ENCODE results near the gene CKMT2. TPM values are rescaled to one million over a fixed set of nuclear protein-coding genes. Genes with fewer than 3 reads are reported as not detected.

The CKMT2 gene
- total RNA-seq, 1 experiment from 2014 or later: not detected

DNA sequence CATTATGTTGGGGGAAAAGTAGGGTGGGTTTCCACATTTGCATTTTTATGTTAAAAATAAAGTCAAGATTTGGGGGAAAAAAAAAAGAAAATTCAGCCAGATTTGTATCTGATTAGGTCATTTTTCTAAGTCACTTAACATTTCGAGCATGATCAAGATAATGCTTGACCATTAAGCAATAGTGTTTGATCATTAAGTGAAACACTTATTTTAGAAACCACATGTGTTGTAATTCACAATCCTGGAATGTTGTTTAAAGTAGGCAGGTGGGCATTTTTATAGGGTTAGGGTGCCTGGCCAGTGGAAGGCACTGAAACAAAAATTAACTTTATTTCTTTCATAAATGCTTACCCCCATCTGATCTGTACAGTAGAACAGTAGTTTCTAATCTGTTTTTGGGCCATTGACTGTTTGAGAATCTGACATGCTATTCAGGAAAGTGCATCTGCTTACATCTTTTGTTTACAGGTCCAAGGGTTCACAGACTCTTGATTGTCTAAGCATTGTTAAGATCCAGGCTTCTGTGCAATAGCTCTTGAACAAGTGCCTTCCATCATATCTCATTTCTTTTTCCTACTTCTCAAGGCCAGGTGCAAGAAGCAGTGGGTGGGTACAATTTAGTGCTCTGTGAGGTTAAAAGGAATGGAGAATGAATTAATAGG lies 77.4 kb downstream of the CKMT2 start:
- DNase-seq: peak in 1 of 2 experiments; percentile 31
- Mint-ChIP-seq H3K4me1 (ENCODE audit: low read depth, unreplicated experiment) (no peaks in the 10 kb centered on the region), H3K36me3 (ENCODE audit: insufficient read depth, unreplicated experiment) (peaks cover 40% of the 10 kb centered on the region), H3K27me3 (ENCODE audit: insufficient read depth, unreplicated experiment) (no peaks in the 10 kb centered on the region), H3K27ac (ENCODE audit: unreplicated experiment) (no peak overlapping the region), H3K4me3 (ENCODE audit: unreplicated experiment) (no peak overlapping the region), H3K9me3 (ENCODE audit: unreplicated experiment) (no peaks in the 10 kb centered on the region)
- TF ChIP-seq, protein P1, sequence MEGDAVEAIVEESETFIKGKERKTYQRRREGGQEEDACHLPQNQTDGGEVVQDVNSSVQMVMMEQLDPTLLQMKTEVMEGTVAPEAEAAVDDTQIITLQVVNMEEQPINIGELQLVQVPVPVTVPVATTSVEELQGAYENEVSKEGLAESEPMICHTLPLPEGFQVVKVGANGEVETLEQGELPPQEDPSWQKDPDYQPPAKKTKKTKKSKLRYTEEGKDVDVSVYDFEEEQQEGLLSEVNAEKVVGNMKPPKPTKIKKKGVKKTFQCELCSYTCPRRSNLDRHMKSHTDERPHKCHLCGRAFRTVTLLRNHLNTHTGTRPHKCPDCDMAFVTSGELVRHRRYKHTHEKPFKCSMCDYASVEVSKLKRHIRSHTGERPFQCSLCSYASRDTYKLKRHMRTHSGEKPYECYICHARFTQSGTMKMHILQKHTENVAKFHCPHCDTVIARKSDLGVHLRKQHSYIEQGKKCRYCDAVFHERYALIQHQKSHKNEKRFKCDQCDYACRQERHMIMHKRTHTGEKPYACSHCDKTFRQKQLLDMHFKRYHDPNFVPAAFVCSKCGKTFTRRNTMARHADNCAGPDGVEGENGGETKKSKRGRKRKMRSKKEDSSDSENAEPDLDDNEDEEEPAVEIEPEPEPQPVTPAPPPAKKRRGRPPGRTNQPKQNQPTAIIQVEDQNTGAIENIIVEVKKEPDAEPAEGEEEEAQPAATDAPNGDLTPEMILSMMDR (IDR thresholded peaks at IDR 0.05; ENCODE audit: insufficient read depth in 1 of 2, low read depth in 1 of 2, low read length in 1 of 2, severe bottlenecking in 1 of 2, unreplicated experiment in 1 of 2): no peak
- CTCF ChIA-PET: interaction anchor here (0.7 kb wide), 1 partner anchor 8 kb away, joined by 3 read pairs; no protein-coding TSS in a partner anchor
- peaks cover 10% of the 10 kb centered on the region for H3K4me1 ChIP-seq
- no peak overlapping the region for H3K4me3 ChIP-seq (ENCODE audit: low read depth, low read length)
- H3K36me3 ChIP-seq (ENCODE audit: control insufficient read depth, insufficient read depth, low read length): peaks cover 4% of the 10 kb centered on the region
- H3K9me3 ChIP-seq: no peaks in the 10 kb centered on the region
- no peaks in the 10 kb centered on the region for H3K27me3 ChIP-seq (replicated peaks; ENCODE audit: control insufficient read depth, insufficient read depth, low read length)
- intact Hi-C loops (cut with micrococcal nuclease; ENCODE audit: unreplicated experiment): loop anchor here (1.0 kb wide), 1 partner anchor 61 kb away; no protein-coding TSS in a partner anchor
- POLR2A ChIA-PET: interaction anchor here (0.6 kb wide), 1 partner anchor 656 kb away, joined by 4 read pairs; the partner anchor contains the start of genes DHFR and MSH3
- no TSS peak for BruUV-seq (replicated peaks)

DNA sequence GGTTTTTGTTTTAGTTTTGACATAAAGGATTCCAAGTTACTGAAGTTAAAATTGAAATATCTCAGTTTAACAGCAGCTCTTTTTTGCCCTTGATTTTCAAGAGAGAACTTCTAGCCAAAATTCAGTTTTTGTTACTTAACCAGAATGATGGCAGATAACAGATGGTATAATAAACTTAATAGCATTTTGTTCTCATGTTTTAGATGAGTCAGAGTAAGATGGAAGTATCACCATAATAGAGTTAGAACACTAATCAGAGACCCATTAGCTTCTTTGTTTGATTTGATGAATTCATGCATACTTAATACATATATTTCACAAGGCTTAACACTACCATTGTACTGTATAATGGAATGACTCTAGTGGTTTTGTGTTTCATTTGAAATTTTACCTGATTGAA lies 80.2 kb downstream of the CKMT2 start:
- H3K27me3 ChIP-seq (replicated peaks; ENCODE audit: control insufficient read depth, insufficient read depth, low read length): no peaks in the 10 kb centered on the region

DNA sequence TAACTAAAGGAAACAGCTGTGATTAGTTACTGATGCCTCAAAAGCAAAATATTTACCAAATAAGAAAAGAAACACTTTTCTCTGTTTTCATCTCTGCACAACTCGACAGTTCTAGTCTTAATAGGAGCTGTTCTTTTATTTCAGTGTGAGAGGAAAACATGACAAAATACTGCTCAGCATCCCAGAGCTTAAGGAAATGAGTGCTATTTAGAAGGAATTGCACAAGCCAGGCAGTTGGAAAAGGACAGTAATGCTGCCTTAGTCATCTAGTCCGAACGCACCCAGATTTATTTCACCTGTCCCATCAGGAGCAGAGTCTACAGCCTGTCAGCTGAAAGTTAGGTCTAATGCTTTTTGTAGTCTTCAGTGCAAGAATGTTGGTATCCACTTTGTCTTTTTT lies 80.6 kb downstream of the CKMT2 start:
- Mint-ChIP-seq H3K27me3 (ENCODE audit: insufficient read depth, unreplicated experiment) (no peaks in the 10 kb centered on the region), H3K36me3 (ENCODE audit: insufficient read depth, unreplicated experiment) (peaks cover 35% of the 10 kb centered on the region), H3K4me3 (ENCODE audit: unreplicated experiment) (no peak overlapping the region), H3K4me1 (ENCODE audit: low read depth, unreplicated experiment) (no peaks in the 10 kb centered on the region), H3K9me3 (ENCODE audit: unreplicated experiment) (no peaks in the 10 kb centered on the region), H3K27ac (ENCODE audit: unreplicated experiment) (no peak overlapping the region)
- Histone ChIP-seq H3K9me3 (no peaks in the 10 kb centered on the region), H3K4me3 (ENCODE audit: low read depth, low read length) (no peak overlapping the region), H3K36me3 (ENCODE audit: control insufficient read depth, insufficient read depth, low read length) (peaks cover 4% of the 10 kb centered on the region), H3K27me3 (replicated peaks; ENCODE audit: control insufficient read depth, insufficient read depth, low read length) (no peaks in the 10 kb centered on the region), H3K4me1 (peaks cover 10% of the 10 kb centered on the region)
- POLR2A ChIA-PET: no interaction called here
- no peak for DNase-seq
- CTCF ChIA-PET: no interaction called here
- BruUV-seq (replicated peaks): no TSS peak
- intact Hi-C loops (cut with micrococcal nuclease; ENCODE audit: unreplicated experiment): no loop called here
- TF ChIP-seq, protein P1 (IDR thresholded peaks at IDR 0.05; ENCODE audit: insufficient read depth in 1 of 2, low read depth in 1 of 2, low read length in 1 of 2, severe bottlenecking in 1 of 2, unreplicated experiment in 1 of 2): no peak

More for the DNA sequence above, 80.2 kb downstream of the CKMT2 start:
- H3K36me3 Mint-ChIP-seq (ENCODE audit: insufficient read depth, unreplicated experiment): peaks cover 35% of the 10 kb centered on the region
- TF ChIP-seq, protein P1 (IDR thresholded peaks at IDR 0.05; ENCODE audit: insufficient read depth in 1 of 2, low read depth in 1 of 2, low read length in 1 of 2, severe bottlenecking in 1 of 2, unreplicated experiment in 1 of 2): no peak
- Histone ChIP-seq H3K9me3 (no peaks in the 10 kb centered on the region), H3K4me1 (peaks cover 10% of the 10 kb centered on the region), H3K36me3 (ENCODE audit: control insufficient read depth, insufficient read depth, low read length) (peaks cover 4% of the 10 kb centered on the region), H3K4me3 (ENCODE audit: low read depth, low read length) (no peak overlapping the region)
- intact Hi-C loops (cut with micrococcal nuclease; ENCODE audit: unreplicated experiment): no loop called here
- ChIA-PET POLR2A (no interaction called here), CTCF (no interaction called here)
- no peaks in the 10 kb centered on the region for H3K27me3 Mint-ChIP-seq (ENCODE audit: insufficient read depth, unreplicated experiment)
- H3K9me3 Mint-ChIP-seq (ENCODE audit: unreplicated experiment): no peaks in the 10 kb centered on the region
- H3K4me3 Mint-ChIP-seq (ENCODE audit: unreplicated experiment): no peak overlapping the region
- no TSS peak for BruUV-seq (replicated peaks)
- no peak overlapping the region for H3K27ac Mint-ChIP-seq (ENCODE audit: unreplicated experiment)
- no peak for DNase-seq
- H3K4me1 Mint-ChIP-seq (ENCODE audit: low read depth, unreplicated experiment): no peaks in the 10 kb centered on the region

All from Caco-2 (cell line).